Stimulated activated CD8-positive, alpha-beta memory T cell treated with anti-CD3 and anti-CD28 coated beads, Interleukin-4, amount 100 ng/mL, for 1 hour (primary cell): ENCODE results near the gene PROM2.

Source experiments
- DNase-seq, 2 donors: peaks; one replicate each; pipeline ENCODE4 v3.0.0-alpha.2; 2020; ENCODE audit warnings: low read depth in 2 of 2, low spot score in 1 of 2

Gene PROM2

DNA sequence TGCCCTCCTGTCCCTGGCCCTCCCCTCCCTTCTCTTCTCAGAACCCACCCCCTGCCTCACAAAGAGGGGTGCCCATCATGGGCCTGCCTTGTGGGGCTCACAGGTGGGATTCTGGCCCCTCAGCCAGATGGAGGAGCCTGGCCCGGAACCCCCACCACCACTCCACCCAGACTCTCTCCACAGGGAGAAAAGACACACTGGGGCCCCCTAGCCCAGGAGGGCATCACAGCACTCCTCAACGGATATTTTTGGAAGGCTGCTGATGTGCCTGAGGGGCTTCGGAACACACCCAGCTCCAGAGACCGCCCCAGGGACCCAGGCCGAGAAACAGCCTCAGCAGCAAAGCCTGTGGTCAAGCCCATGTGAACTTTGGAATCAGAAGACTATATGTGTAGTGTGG is 32.8 kb downstream of the PROM2 start:
- DNase-seq = no peak

DNA sequence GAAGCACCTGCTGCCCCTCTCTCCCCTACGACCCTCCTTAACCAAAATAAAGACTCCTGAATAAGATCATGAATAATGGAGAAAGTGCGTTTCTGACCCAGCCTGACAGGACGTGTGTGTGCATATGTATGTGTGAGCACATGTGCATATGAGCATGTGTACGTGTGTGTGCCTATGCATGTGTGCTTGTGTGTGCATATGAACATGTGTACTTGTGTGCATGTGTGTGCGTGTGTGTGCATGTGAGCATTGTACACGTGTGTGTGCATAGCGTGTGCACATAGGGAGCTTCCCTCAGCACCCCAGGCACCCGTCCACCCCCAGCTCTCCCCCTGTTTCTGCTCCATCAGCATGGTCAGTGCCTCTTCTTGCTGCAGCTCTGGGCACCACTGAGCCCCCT is 33.6 kb downstream of the PROM2 start:
- DNase-seq = no peak

DNA sequence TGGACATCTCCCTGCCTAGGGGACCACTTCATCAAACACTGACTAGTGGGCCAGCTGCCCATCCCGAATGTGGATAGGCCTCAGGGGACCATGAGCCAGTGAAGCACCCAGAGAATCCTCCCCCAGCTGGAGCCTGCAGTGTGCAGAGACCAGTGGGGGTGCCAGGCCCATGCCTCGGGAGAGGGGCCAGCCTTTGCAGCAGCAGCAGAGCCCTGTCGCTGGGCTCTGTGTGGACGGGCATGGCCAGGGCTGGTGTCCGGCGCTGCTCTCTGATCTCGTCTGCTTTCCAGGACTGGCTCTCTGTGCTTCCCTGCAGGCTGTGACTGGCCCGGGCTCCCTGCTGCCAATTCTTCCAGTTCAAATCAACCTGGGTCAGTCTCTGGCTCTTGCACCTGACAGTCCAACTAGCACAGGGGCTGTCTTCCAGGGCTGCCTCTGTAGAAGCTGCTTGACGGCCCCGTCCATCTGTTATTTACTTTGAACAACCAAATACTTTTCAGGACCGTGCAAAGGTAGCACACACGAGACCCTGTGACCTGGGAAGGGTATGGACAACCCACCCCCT is 34.3 kb downstream of the PROM2 start:
- DNase-seq = no peak

DNA sequence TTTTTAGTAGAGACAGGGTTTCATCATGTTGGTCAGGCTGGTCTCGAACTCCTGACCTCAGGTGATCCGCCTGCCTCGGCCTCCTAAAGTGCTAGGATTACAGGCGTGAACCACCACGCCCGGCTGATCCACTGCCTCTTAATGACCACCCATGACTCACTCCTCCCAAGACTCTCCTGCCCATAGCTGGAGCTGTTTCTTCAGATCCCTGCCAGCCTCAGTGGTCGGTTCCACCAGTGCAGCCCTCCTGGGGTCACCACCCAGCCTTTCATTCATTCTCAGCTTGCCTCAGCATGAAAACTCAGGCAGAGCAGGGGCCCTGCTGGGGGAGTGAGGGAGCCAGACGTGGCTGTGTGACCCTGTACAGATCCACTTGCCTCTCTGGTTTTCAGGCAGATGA is 35.4 kb downstream of the PROM2 start:
- DNase-seq = no peak

DNA sequence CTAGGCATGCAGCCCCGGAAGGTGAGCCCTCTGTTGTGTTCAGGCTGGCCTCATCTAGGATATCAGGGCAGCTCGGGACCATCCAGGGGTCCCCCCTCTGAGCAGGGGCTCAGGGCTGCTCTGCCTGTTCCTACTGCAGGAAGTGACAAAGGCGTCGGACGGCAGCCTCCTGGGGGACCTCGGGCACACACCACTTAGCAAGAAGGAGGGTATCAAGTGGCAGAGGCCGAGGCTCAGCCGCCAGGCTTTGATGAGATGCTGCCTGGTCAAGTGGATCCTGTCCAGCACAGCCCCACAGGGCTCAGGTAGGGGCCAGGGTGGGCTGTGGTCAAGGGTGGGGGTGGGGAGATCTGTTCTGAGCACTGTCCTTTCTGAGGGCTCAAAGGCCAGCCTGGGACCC is 36.0 kb downstream of the PROM2 start:
- no peak for DNase-seq

DNA sequence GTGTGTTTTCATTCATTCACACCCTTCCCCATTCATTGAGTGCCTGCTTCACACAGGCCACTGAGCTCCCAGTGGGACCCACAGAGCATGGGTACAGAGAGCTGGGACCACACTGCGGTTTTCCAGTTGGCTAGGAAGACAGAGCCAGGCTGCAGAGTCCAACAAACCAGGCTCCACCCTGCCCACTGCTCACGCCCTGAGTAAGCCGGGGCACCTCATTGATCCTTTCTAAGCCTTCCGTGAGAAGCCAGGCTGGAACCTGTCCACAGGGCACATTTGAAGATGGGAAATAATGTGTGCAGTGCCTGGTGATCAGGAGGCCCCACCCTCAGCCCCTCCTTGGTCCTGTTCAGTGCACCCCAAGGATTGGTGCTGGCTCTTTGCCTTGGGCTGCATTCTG is 36.4 kb downstream of the PROM2 start:
- DNase-seq = no peak

DNA sequence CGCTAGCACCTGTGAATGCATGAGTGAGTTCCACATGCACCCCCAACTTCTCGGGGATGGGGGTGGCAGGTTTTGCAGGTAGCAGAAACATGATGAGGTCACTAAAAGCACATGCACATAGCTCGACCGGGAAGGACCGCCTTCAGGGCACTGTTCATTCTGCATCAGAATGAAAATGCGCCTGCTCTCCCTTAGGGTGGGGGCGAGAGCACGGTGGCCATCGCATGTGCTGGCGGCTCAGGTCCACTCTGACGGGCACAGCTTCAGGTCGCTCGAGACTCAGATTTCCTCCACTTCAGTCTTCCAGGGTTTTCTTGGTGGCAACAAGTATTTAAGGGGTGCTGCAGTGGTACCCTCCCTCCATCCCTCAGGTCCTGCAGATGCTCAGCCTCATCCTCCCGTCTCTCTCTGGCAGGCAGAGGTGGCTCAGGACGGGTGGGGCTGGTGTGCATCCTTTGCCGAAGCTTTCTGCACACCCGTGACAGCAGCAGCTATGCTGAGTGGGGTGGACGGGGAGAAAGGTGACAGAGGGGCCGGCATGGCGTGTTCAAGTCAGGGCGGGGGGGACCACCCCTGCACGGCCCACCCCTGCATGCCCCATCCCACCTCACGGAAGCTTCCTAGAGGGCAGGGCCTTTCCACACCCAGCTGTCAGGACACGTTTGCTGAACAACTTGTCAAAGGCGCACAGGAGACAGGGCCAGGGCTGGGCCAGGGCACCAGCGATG is 37.7 kb downstream of the PROM2 start:
- DNase-seq = no peak

DNA sequence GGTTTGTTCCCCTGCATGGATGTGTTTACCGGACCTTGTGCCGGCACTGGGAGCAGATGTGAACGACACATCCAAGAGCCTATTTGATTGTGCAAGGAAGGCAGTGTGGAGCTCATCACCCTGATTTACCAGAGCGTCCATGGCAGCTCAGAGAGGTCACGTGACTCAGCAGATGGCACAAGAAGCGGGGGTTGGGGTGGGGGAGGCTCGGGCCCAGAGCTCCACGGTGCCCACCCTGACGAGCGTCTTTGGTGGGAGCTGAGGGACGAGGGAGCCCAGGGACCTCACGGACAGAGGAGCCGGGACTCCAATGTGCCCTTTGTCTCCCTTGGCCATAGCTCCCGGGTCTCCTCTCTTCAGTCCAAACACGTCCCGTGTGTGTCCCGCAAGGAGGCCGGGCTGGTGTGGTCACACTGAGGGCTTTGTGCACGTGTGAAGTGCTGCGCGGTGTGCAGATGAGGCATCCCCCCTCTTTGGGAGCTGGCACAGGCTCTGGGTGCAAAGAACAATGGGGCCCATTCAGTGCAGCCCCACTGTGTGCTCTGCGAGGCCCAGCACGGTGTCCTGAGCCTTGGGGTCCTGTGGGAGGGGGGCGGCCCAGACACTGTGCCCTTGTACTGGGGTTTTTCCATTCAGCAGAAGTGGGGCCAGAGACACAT is 38.4 kb downstream of the PROM2 start:
- DNase-seq = no peak

DNA sequence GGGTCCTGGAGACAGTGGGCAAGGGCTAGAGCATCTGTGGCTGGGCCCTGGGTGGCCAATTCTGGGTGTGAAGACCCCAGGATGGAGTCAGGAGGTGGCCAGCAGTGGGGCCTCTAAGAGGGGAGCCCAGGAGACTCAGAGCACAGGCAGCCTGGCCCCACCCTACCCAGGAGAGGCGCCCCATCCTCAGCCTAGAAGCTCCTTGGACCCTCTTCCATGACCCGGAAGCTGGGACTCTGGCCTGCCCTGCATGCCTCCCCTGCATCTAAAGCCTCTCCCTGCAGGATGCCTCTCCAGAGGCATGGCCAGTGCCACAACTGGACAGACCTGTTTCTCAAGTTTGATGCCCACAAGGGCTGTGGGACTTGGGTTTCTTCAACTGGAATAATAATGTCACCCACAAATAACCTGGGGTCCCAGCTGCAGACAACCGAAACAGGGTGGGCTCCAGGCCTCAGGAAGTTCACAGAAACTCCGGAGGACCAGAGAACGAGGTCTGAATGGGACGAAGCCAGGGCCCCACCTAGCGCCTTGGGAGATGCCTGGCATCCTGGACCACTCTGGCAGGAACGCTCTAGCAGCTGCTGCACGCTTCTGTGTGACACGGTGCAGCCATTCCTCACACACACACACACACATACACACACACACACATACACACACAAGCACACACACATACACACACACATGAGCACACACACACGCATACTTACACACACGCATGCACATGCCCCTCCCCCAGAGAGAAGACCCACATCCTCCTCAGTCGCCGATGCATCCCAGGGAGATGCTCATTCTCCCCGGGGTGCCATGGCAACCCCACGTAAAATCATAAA is 39.3 kb downstream of the PROM2 start:
- DNase-seq = no peak

DNA sequence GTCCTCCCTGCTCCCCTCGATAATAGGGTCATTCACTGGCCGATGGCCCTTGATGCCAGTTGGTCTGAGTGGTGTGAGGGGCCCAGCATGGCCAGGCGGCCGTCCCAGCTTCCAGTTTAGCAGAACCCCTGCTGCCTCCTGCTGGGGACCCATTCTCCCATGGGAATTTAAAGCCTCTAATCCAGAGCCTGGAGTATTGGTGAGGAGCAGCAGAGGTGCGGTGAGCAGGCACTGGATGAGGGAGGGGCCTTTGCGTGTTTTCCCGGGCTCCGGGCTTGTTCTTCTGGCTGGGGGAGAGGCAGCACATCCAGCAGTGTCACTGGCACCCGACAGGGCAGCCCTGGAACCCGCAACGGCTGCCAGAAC is 40.3 kb downstream of the PROM2 start:
- no peak for DNase-seq

DNA sequence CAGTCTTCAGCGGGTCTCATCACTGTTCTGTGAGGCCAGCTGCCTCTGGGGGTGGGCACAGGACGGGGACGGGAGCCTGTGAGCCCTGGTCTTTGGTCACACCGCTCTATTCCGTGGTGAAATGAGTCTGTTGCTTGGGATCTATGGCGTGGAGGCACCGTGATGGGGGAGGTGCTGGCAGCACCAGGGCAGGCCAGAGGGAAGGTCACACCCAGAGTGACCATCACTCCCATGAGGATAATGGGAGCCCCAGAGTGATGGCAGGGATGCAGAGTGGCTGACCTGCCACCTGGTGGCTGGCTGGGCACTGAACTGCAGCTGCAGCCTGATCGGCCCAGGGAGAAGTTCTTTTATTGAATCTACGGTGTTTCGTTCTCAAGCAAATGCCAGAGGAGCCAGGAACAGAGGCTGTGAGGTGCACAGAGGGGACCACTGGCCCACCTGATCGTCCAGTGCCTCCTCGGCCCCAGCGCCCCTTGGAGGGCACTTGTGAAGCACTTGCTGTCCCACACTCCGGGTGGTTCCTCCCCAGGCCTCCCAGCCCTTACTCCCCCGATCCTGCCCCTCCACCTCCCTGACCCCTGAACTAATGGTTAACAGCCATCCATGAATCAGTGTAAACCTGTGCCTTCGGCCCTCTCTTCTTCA is 40.8 kb downstream of the PROM2 start:
- DNase-seq = no peak

DNA sequence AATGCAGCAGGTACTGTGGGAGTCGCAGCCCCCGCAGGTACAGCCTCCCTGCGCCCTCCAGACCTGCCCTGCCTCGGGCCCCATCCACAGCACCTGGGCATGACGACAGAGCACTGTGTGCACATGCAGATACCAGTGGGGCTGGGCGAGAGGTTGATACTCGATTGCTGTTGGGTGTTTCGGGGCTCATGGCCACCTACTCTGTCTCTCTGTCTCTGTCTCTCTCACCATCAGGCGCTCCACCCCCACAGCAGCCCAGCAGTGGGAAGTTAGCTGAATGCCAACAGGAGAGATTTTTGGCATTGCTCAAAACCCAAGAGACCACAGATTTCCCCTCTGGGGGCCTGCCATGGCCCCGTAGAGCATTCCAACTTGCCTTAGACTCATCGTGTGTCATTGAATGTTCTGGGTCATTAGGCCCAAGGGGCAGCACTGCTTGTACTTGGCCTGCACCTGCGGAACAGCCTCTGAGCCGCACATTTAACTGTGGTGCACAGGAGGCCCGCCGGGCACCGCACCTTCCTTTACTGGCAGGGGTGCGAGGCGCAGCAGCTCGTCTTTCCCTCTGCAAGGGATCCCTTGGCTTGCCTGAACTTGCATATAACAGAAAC is 41.7 kb downstream of the PROM2 start:
- no peak for DNase-seq

DNA sequence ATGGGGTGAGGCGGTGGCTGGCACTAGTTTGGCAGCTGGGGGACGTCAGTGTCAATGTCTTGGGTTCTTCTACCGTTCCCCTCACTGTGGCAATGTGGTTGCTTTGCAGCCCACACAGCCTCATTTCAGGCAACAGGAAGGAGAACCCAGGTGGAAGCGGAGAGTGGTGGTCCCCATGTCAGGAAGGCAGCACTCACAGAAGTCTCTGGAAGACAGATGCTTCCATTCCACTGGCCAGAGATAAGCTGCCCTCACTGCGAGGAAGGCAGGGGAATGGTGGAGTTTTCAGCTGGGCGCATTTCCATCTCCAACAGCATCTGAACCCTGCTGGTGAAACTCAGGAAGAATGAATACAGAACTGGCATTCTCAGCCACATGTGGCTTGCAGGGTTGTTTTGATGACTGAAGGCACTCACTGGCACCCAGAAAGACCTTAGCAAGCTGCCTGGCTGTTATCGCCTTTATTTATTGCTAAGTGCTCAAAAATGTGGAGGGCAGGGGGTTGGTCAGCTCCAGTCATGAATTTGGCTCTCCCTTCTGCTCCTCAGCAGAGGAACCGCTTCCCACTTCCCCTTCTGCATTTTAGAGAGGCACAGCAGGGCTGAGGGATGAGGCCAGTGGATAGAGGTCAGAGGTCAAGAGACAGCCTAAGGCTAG is 42.3 kb downstream of the PROM2 start:
- no peak for DNase-seq

DNA sequence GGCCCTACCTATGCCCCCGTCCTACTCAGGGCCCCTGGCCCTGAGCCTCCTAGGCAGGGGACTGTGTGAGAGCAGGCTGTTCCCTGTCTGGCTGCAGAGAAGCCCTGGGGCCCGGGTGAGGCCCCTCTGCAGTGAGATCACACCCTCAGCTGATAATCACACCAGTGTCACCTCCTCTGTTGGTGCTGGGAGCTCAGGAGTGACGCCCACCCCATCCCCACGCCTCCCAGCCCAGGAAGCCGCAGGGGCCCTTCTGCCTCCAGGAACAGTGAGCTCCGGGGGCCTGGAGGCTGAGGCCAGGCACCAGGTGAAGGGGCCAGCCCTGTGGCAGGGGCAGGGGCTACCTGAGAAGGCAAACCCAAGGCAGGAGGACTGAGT is 42.9 kb downstream of the PROM2 start:
- DNase-seq = no peak

DNA sequence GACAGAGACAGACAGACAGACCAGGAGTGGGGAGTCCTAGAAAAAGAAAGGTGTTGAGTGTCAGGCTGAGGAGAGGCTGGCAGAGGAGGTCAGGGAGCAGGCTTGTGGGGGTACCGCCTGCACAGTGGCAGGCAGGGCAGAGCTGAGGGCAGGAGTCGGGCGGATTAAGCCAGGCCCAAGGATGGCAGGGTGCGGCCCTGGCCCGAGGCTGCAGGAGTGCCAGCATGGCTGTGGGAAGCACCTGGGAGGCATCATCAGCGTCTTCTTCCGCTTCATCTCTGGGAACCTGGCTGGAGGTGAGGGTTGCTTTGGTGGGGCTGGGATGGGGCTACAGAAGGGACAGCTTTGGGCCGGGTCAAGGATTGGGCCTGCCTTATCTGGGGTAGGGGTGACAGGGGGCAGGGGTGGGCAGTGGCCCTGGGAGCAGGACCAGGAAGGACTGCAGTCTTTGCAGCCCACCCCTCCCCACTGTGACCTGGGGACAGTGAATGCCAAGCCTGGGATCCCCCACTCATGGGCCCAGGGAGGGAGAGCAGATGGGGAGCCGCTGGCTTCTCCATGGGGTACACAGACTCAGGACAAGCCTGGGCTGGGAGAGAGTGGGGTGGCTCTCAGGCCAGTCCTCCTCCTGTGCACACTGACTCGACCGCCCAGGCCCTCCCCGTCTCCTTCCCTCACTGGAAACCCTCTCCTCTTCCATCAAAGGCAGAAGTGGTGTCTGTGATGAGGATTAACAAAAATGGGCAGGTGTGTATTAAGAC is 43.6 kb downstream of the PROM2 start:
- no peak for DNase-seq

DNA sequence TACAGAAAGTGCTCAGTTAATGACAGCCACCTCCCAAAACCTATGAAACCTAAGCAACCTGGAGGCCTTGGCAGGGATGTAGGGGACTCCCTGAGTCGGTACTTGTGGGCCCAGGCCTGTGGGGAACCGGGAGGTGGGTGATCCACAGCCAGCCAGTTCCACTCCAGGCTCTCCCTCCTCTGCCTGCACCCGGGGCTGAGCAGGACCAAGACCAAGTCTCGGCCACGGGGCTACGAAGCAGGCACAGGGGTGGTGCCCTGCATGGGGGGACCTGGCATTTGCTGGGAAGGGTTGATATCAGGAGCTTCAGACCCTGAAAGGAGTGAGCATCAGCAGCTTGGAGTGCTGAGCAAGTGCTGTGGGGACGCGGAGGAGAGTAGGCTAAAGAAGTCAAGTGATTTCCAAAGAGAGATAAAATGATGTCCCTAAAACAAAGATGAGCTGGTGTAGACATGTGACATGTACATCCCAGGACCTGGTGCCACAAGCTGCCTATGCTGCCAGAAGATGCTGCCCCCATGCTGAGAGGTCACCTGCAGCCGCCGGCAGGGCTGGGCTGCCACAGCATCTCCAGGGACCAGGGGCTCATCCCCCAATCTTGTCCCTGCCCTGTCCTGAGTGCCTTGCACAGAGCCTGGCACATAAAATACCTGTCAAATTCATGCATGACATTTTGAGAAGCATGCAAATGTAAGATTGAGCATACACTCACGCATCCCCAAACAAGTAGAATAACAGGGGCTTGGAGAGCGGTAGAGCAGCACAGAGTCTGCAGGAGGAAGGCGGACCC is 44.4 kb downstream of the PROM2 start:
- DNase-seq = no peak

DNA sequence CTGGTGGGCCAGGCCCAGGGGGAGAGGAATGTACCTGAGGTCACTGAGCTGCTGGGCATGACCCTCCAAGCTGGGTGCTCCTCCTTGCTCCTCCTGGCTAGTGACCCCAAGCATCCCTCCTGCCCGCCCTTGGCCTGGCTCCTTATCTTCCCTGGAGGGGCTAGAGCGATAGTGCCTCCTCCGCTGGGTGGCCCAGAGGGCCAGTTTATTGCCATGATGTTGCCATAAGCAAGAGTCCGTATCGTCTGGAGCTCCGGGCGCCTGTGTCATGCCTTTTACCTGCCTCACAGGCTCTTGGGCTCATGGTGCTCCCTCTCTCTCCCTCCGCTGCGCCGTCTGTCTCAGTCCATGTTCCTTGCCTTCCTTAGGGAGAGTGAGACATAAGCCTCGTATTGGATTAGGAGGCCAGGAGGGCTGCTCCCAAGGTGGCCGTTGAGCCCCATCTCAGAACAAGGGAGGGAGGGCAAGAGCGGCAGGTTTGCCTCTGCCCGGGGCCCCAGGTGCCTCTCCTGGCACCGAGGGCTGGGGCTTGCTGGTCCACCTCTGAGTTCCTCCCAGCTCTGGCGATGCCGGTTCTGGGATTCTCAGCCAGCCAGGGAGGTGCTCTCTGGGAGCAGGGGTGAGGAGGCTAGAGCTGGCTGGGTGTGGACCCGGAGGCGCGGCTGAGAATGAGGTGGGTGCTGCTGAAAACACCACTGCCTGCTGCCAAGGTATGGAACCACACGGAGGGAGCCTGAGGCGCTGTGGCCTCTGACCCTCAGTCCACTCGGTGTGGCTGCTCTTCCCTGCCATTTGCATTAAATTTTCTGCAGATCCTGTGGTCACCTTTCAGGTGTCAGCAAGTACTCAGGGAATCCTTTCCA is 45.5 kb downstream of the PROM2 start:
- no peak for DNase-seq

DNA sequence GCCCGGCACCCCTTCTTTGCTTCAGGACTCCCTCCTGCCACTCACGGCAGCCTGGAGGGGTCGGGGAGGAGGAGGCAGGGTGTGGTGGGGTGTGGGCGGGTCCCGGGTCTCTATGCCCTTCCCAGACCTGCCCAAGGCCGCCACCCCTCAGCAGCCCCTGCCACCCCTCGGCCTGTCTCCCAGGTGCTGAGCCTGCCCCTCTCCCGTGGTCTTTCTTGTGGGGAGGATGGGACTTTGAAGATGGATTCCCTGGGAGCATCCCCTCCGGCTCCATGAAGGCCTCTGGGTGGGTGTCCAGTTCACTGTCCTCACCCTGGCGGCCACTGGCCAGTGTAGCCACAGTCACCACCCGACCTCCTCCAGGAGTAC is 46.1 kb downstream of the PROM2 start:
- DNase-seq = no peak
